HEK293 (cell line): Measurements from ENCODE around the gene ABT1.

ENCODE experiments used
- GFI1B ChIP-seq: fragments of 450-650 bp; formaldehyde crosslinking; IDR thresholded peaks from 2 replicates; pipeline ENCODE4 v1.5.1; 2016; ENCODE audit warnings: missing biosample characterization, missing genetic modification characterization
- IKZF3 ChIP-seq: fragments of 450-650 bp; IDR thresholded peaks from 2 replicates; pipeline ENCODE4 v1.5.0; 2018; ENCODE audit warnings: missing biosample characterization, mild to moderate bottlenecking, missing genetic modification characterization, moderate library complexity
- KLF10 ChIP-seq: fragments of 450-650 bp; IDR thresholded peaks from 2 replicates; pipeline ENCODE4 v1.5.1; 2018; ENCODE audit warnings: missing biosample characterization, mild to moderate bottlenecking, missing genetic modification characterization
- SALL2 ChIP-seq: fragments of 450-650 bp; formaldehyde crosslinking; IDR thresholded peaks from 2 replicates; pipeline ENCODE4 v1.5.0; 2017; ENCODE audit warnings: missing biosample characterization, mild to moderate bottlenecking, missing genetic modification characterization, borderline replicate concordance
- SCRT1 ChIP-seq: fragments of 450-650 bp; formaldehyde crosslinking; IDR thresholded peaks from 2 replicates; pipeline ENCODE4 v1.5.1; 2016; ENCODE audit warnings: missing biosample characterization, missing genetic modification characterization, borderline replicate concordance
- SP7 ChIP-seq: fragments of 450-650 bp; formaldehyde crosslinking; IDR thresholded peaks from 2 replicates; pipeline ENCODE4 v1.5.1; 2016; ENCODE audit warnings: missing biosample characterization, missing genetic modification characterization
- ZFP69B ChIP-seq: fragments of 450-650 bp; formaldehyde crosslinking; IDR thresholded peaks from 2 replicates; pipeline ENCODE4 v1.5.1; 2016; ENCODE audit warnings: missing biosample characterization, missing genetic modification characterization
- ZNF132 ChIP-seq: fragments of 450-650 bp; formaldehyde crosslinking; IDR thresholded peaks from 2 replicates; pipeline ENCODE4 v1.5.1; 2017; ENCODE audit warnings: missing biosample characterization, missing genetic modification characterization, borderline replicate concordance
- ZNF174 ChIP-seq: fragments of 450-650 bp; formaldehyde crosslinking; IDR thresholded peaks from 2 replicates; pipeline ENCODE4 v1.5.0; 2017; ENCODE audit warnings: missing biosample characterization, mild to moderate bottlenecking, missing genetic modification characterization
- ZNF266 ChIP-seq: fragments of 450-650 bp; formaldehyde crosslinking; IDR thresholded peaks from 2 replicates; pipeline ENCODE4 v1.5.1; 2016; ENCODE audit warnings: missing biosample characterization, missing genetic modification characterization, low read depth
- ZNF302 ChIP-seq: fragments of 450-650 bp; formaldehyde crosslinking; IDR thresholded peaks from 2 replicates; pipeline ENCODE4 v1.5.1; 2016; ENCODE audit warnings: missing biosample characterization, missing genetic modification characterization, low read depth
- ZNF324 ChIP-seq: fragments of 450-650 bp; formaldehyde crosslinking; IDR thresholded peaks from 2 replicates; pipeline ENCODE4 v1.5.1; 2016; ENCODE audit warnings: missing biosample characterization, missing genetic modification characterization
- ZNF423 ChIP-seq: fragments of 450-650 bp; formaldehyde crosslinking; IDR thresholded peaks from 2 replicates; pipeline ENCODE4 v1.5.1; 2016; ENCODE audit warnings: missing biosample characterization, missing genetic modification characterization
- ZNF514 ChIP-seq: fragments of 450-650 bp; formaldehyde crosslinking; IDR thresholded peaks from 2 replicates; pipeline ENCODE4 v1.5.1; 2016; ENCODE audit warnings: missing biosample characterization, missing genetic modification characterization
- ZNF518A ChIP-seq: fragments of 450-650 bp; formaldehyde crosslinking; conservative IDR thresholded peaks from 2 replicates; pipeline ENCODE4 v1.5.1; 2016; ENCODE audit warnings: low read depth, missing biosample characterization, missing genetic modification characterization
- ZNF544 ChIP-seq: fragments of 450-650 bp; formaldehyde crosslinking; IDR thresholded peaks from 2 replicates; pipeline ENCODE4 v1.5.0; 2017; ENCODE audit warnings: missing biosample characterization, missing genetic modification characterization
- ZNF600 ChIP-seq: fragments of 450-650 bp; formaldehyde crosslinking; IDR thresholded peaks from 2 replicates; pipeline ENCODE4 v1.5.1; 2016; ENCODE audit warnings: missing biosample characterization, missing genetic modification characterization
- TF ChIP-seq, protein P1 (sequence below): fragments of 450-650 bp; formaldehyde crosslinking; IDR thresholded peaks from 2 replicates; pipeline ENCODE4 v1.5.1; 2017; ENCODE audit warnings: missing biosample characterization, missing genetic modification characterization
- TF ChIP-seq, protein P2 (sequence below): fragments of 450-650 bp; formaldehyde crosslinking; IDR thresholded peaks from 2 replicates; pipeline ENCODE4 v1.5.1; 2016; ENCODE audit warnings: missing biosample characterization, missing genetic modification characterization
- TF ChIP-seq, protein P3 (sequence below): fragments of 450-650 bp; formaldehyde crosslinking; IDR thresholded peaks from 2 replicates; pipeline ENCODE4 v1.5.1; 2016; ENCODE audit warnings: missing biosample characterization, missing genetic modification characterization, low read depth
- TF ChIP-seq, protein P4 (sequence below): fragments of 450-650 bp; formaldehyde crosslinking; IDR thresholded peaks from 2 replicates; pipeline ENCODE4 v1.5.1; 2016; ENCODE audit warnings: missing biosample characterization, missing genetic modification characterization
- TF ChIP-seq, protein P5 (sequence below): fragments of 450-650 bp; formaldehyde crosslinking; IDR thresholded peaks from 2 replicates; pipeline ENCODE4; 2016; ENCODE audit warnings: missing biosample characterization, missing genetic modification characterization

The ABT1 gene

DNA sequence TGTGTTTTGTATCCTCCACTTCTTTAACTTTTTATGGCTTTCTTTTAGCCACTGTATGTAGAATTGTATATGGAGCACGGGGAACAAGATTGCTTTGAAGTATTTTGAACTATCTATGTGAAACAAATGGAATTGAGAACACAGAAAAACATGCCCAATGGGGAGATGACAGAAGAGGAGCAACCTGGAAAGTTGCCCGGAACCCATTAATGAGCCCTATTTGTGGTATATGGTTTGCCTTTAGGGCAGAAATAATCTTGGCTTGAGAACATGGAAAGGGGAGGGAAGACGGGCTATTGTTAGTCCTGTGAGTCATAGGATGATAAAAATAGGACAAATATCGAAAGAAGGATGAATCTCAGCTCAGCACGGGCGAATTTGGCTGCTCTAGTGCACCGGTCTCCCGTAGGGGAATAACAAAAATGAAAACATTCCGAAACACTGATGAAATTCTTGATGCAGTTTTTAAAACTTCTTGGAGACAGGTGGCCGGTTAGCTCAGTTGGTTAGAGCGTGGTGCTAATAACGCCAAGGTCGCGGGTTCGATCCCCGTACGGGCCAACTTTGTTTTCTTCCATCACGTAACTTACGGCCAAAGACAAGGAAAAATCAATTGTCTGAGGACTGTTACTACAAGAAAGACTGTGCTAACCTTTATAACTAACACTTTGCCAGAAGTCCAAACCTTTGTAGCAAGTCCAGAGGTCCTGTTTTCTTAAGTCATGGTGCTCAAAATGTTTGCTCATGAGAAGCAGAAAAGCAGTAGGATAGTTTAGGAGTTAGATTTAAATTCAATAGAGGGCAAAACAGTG is 42.9 kb upstream of the ABT1 start (continued):
- TF ChIP-seq SALL2 (tag by site-specific recombination) (no peak), ZNF514 (tag by site-specific recombination) (no peak), ZNF132 (tag by site-specific recombination) (no peak), SP7 (peak; percentile 73), ZNF302 (tag by site-specific recombination) (no peak), ZNF324 (no peak), SCRT1 (tag by site-specific recombination) (no peak), KLF10 (tag by site-specific recombination) (peak; percentile 25; the same call in 1 of the 2 replicates), IKZF3 (peak; percentile 63), GFI1B (tag by site-specific recombination) (peak; percentile 74), ZNF544 (tag by site-specific recombination) (no peak), ZNF423 (tag by site-specific recombination) (no peak), ZNF518A (tag by site-specific recombination) (no peak; the same call in 1 of the 2 replicates), ZNF174 (tag by site-specific recombination) (no peak), ZNF266 (tag by site-specific recombination) (no peak), ZNF600 (tag by site-specific recombination) (peak; percentile 53), ZFP69B (no peak; the same call in 1 of the 2 replicates)
- TF ChIP-seq, protein P1, sequence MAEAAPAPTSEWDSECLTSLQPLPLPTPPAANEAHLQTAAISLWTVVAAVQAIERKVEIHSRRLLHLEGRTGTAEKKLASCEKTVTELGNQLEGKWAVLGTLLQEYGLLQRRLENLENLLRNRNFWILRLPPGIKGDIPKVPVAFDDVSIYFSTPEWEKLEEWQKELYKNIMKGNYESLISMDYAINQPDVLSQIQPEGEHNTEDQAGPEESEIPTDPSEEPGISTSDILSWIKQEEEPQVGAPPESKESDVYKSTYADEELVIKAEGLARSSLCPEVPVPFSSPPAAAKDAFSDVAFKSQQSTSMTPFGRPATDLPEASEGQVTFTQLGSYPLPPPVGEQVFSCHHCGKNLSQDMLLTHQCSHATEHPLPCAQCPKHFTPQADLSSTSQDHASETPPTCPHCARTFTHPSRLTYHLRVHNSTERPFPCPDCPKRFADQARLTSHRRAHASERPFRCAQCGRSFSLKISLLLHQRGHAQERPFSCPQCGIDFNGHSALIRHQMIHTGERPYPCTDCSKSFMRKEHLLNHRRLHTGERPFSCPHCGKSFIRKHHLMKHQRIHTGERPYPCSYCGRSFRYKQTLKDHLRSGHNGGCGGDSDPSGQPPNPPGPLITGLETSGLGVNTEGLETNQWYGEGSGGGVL: no peak
- TF ChIP-seq, protein P2, sequence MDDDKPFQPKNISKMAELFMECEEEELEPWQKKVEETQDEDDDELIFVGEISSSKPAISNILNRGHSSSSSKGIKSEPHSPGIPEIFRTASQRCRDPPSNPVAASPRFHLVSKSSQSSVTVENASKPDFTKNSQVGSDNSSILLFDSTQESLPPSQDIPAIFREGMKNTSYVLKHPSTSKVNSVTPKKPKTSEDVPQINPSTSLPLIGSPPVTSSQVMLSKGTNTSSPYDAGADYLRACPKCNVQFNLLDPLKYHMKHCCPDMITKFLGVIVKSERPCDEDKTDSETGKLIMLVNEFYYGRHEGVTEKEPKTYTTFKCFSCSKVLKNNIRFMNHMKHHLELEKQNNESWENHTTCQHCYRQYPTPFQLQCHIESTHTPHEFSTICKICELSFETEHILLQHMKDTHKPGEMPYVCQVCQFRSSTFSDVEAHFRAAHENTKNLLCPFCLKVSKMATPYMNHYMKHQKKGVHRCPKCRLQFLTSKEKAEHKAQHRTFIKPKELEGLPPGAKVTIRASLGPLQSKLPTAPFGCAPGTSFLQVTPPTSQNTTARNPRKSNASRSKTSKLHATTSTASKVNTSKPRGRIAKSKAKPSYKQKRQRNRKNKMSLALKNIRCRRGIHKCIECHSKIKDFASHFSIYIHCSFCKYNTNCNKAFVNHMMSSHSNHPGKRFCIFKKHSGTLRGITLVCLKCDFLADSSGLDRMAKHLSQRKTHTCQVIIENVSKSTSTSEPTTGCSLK (tag by site-specific recombination): no peak
- TF ChIP-seq, protein P3, sequence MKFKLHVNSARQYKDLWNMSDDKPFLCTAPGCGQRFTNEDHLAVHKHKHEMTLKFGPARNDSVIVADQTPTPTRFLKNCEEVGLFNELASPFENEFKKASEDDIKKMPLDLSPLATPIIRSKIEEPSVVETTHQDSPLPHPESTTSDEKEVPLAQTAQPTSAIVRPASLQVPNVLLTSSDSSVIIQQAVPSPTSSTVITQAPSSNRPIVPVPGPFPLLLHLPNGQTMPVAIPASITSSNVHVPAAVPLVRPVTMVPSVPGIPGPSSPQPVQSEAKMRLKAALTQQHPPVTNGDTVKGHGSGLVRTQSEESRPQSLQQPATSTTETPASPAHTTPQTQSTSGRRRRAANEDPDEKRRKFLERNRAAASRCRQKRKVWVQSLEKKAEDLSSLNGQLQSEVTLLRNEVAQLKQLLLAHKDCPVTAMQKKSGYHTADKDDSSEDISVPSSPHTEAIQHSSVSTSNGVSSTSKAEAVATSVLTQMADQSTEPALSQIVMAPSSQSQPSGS (tag by site-specific recombination): peak; percentile 9; the same call in 1 of the 2 replicates
- TF ChIP-seq, protein P4, sequence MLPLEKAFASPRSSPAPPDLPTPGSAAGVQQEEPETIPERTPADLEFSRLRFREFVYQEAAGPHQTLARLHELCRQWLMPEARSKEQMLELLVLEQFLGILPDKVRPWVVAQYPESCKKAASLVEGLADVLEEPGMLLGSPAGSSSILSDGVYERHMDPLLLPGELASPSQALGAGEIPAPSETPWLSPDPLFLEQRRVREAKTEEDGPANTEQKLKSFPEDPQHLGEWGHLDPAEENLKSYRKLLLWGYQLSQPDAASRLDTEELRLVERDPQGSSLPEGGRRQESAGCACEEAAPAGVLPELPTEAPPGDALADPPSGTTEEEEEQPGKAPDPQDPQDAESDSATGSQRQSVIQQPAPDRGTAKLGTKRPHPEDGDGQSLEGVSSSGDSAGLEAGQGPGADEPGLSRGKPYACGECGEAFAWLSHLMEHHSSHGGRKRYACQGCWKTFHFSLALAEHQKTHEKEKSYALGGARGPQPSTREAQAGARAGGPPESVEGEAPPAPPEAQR (tag by site-specific recombination): no peak
- TF ChIP-seq, protein P5, sequence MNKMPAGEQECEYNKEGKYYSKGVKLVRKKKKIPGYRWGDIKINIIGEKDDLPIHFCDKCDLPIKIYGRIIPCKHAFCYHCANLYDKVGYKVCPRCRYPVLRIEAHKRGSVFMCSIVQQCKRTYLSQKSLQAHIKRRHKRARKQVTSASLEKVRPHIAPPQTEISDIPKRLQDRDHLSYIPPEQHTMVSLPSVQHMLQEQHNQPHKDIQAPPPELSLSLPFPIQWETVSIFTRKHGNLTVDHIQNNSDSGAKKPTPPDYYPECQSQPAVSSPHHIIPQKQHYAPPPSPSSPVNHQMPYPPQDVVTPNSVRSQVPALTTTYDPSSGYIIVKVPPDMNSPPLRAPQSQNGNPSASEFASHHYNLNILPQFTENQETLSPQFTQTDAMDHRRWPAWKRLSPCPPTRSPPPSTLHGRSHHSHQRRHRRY: no peak
- TF ChIP-seq, all 188 proteins: peak for 48
